NCI-H446 (cell line): ENCODE measurements around the gene C1orf216.
"Not testable (repeated sequence)": the region's sequence is repeated elsewhere in the genome, so short reads cannot be mapped to it uniquely, and the experiment has no call there.

Experiments
- DNase-seq, 2 experiments: peaks; one replicate each; lab custom pipeline; 2025; lab: John Stamatoyannopoulos, UW

The C1orf216 gene

GRCh38 chr1:35706846-35707600 lies 11.7 kb downstream of the C1orf216 start:
- no peak for DNase-seq

DNA sequence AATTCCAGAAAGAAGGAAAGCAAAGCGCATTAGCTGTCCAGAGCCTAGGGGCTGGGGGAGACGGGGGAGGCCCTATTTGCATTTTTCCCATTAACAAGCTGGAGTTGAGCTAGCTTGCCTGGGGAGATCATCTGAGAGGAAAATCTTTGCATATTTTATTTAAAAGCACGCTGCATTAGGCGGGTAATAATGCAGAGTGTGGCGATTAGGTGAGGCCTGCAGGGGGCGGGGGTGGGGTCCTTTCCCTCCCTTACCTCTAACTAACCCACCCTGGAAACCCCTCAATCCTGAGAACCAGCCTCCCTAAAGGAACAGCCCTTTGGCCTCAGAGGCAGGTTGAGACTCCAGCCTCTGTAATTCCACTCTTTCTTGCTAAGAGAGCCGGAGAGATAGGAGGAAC lies 16.2 kb downstream of the C1orf216 start:
- DNase-seq: no peak

GRCh38 chr1:35699152-35699551 lies 19.5 kb downstream of the C1orf216 start:
- DNase-seq: not testable (repeated sequence)

GRCh38 chr1:35692317-35692716 lies 26.4 kb downstream of the C1orf216 start:
- DNase-seq: no peak

GRCh38 chr1:35691571-35692220 lies 27.0 kb downstream of the C1orf216 start:
- DNase-seq: no peak

- DNase-seq: no peak
Measured at GRCh38 chr1:35691080-35691479, 27.6 kb downstream of the C1orf216 start.

- DNase-seq: not testable (repeated sequence)
Measured at GRCh38 chr1:35690103-35690502, 28.6 kb downstream of the C1orf216 start.

GRCh38 chr1:35688161-35688560 lies 30.5 kb downstream of the C1orf216 start:
- DNase-seq: no peak

GRCh38 chr1:35683012-35683411 lies 35.7 kb downstream of the C1orf216 start:
- no peak for DNase-seq

DNA sequence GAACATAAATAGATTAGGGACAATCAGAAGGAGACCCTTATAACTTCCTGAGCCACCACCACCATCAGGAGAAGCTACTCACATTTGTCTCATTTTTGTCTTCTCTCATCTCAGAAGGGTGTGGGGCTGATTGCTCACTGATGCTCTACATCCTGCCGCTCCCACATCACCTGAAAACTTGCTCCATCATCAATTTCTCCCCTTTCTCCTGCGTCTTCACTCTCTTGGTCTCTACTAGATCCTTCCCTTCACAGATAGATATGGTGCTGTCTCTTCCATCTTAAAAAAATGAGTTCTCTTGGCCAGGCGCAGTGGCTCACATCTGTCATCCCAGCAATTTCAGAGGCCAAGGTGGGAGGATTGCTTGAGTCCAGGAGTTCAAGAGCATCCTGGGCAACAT lies 38.4 kb downstream of the C1orf216 start:
- no peak for DNase-seq

DNA sequence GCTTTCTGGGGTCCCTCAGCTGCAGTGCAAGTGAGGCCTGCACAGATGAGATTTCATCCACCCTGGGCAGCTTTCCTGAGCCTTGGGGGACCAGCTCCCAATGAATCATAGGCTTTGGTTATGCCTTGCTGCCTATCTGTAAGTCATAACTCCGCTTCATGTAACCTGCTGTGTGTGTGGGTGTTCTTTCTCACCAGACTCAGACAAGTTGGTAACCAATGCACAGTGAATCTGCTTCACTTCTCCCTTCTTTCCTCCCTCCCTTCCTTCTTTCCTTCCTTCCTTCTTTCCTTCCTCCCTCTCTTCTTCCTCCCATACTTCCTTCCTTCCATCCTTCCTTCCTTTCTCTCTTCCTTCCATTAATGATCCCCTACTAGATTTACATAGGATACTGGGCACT lies 42.9 kb downstream of the C1orf216 start:
- no peak for DNase-seq

GRCh38 chr1:35674111-35674510 lies 44.6 kb downstream of the C1orf216 start:
- DNase-seq: no peak

- DNase-seq: no peak
Measured at GRCh38 chr1:35672116-35672515, 46.6 kb downstream of the C1orf216 start.

DNA sequence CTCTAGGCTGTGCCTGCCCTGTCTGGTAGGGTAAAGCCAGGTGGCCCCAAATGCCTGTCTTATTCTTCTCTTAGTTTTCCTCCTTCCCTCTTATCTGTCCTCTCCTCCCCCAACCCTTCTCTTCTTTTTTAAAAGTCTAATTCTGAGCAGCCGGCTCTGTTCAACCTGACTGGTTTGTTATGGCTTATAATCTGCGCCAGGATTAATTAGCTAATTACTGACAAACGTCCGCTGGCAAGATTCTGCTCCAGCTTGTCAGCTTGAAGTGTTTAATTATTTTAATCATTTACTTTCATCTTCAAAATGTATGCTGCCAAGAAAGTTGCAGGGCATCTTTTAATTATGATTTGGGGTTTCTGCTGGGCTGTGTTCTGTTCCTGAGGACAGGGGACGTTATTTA lies 50.2 kb downstream of the C1orf216 start:
- peak in 1 of 2 experiments; percentile 35 for DNase-seq

DNA sequence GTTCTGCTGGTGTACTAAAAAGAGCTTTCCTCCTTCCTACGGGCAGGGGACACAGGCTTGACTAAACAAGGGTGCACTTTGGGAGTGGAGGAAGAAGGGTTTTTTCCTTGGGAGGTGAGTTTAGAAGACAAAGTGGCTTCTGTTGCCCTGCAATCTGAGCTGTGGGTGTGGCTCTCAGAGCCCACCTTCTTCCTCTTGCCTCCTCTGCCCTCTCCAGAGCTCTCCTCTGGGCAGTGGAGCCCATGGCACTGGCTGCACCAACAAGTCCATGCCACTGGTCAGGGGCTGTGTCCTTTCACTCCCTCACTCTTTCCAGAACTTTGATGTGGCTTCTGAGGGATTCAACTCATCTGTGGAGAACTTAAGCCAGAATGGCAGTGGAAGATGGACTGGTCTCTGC lies 51.8 kb downstream of the C1orf216 start:
- no peak for DNase-seq

- no peak for DNase-seq
Measured at GRCh38 chr1:35666216-35666615, 52.5 kb downstream of the C1orf216 start.
